GM23338 (cell line): ENCODE results near the gene ZBTB8B. TPM values are rescaled to one million over a fixed set of nuclear protein-coding genes. Genes with fewer than 3 reads are reported as not detected.

ENCODE experiments used
- CREB1 ChIP-seq: fragments of 250-450 bp; sonication (Bioruptor Pico); IDR thresholded peaks from 2 replicates; pipeline ENCODE4 v1.5.0; 2020; ENCODE audit warnings: low read depth, mild to moderate bottlenecking, moderate library complexity
- EZH2 ChIP-seq: fragments of 200-600 bp; sonication (generic); IDR thresholded peaks from one replicate; pipeline ENCODE4 v1.8.0; 2017; ENCODE audit warnings: antibody characterized with exemption, mild to moderate bottlenecking, low read depth; ENCODE audit not compliant: unreplicated experiment
- EZH2phosphoT487 ChIP-seq: fragments of 200-600 bp; sonication (generic); IDR thresholded peaks from one replicate; pipeline ENCODE4 v1.8.1; 2018; ENCODE audit warnings: antibody characterized with exemption; ENCODE audit not compliant: unreplicated experiment
- POLR2AphosphoS5 ChIP-seq: IDR thresholded peaks from 2 replicates; pipeline ENCODE4 v1.6.1; 2016; ENCODE audit warnings: antibody characterized with exemption, low read depth
- ZNF114 ChIP-seq: fragments of 250-450 bp; sonication (Bioruptor Pico); IDR thresholded peaks from 2 replicates; pipeline ENCODE4 v1.5.0; 2020; ENCODE audit warnings: mild to moderate bottlenecking, moderate library complexity
- polyA plus RNA-seq: library from polyadenylated mRNA; unstranded; fragments of >200 nt; fragmentation: Nextera tagmentation; extraction: Ambion mirVana; gene quantifications from 2 replicates; pipeline ENCODE4 v1.2.1, GENCODE V29; 2016
- total RNA-seq: library from RNA; depleted of rRNA; stranded (reverse); fragments of >200 nt; shearing (Covaris generic); gene quantifications from 2 replicates; pipeline ENCODE4 v1.2.3, GENCODE V29; 2014
- TF ChIP-seq, protein P1 (sequence below): fragments of 250-450 bp; sonication (Bioruptor Pico); IDR thresholded peaks from 2 replicates; pipeline ENCODE4 v1.5.0; 2020; ENCODE audit warnings: mild to moderate bottlenecking, moderate library complexity
- TF ChIP-seq, protein P2 (sequence below): IDR thresholded peaks from 2 replicates; pipeline ENCODE4 v1.6.1; 2016; ENCODE audit warnings: antibody characterized with exemption
- TF ChIP-seq, protein P3 (sequence below): IDR thresholded peaks from one replicate; pipeline ENCODE4 v1.6.1; 2018; ENCODE audit warnings: antibody characterized with exemption; ENCODE audit not compliant: unreplicated experiment

The ZBTB8B gene
- total and polyA plus RNA-seq, 2 experiments from 2014 or later: 0.95 to 4.2 TPM

DNA sequence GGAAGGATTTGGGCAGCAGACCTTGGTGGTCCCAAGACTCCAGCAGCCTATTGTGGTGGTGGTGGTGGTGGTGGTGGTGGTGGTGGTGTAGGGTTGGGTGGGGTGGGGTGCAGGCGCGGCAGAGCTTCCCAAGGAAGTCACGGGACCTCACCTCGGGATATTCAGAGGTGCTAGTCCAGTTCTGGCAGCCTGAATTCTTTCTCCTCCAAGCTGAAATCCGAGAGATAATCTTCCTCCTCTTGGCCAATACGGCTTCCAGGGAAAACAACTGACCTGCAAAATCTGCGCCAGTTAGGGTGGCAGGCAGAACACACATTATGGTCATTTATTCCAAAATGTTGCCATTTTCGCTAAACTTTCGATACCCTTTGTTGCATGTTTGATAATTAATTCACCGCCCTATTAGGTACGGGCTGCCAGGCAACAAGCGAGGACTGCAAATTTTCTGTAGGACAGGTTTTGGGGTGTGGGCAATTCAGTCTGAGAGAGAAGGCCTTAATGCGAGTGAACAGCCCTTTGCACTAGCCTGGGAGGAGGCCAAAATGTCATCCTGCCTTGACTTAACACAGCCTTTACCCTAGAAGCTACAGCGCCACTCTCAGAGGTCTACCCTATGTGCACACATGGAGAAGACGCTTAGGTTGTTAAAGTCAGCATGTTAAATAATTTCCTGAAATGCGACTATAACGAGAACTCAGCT is 37.5 kb upstream of the ZBTB8B start (continued):
- TF ChIP-seq, protein P1, sequence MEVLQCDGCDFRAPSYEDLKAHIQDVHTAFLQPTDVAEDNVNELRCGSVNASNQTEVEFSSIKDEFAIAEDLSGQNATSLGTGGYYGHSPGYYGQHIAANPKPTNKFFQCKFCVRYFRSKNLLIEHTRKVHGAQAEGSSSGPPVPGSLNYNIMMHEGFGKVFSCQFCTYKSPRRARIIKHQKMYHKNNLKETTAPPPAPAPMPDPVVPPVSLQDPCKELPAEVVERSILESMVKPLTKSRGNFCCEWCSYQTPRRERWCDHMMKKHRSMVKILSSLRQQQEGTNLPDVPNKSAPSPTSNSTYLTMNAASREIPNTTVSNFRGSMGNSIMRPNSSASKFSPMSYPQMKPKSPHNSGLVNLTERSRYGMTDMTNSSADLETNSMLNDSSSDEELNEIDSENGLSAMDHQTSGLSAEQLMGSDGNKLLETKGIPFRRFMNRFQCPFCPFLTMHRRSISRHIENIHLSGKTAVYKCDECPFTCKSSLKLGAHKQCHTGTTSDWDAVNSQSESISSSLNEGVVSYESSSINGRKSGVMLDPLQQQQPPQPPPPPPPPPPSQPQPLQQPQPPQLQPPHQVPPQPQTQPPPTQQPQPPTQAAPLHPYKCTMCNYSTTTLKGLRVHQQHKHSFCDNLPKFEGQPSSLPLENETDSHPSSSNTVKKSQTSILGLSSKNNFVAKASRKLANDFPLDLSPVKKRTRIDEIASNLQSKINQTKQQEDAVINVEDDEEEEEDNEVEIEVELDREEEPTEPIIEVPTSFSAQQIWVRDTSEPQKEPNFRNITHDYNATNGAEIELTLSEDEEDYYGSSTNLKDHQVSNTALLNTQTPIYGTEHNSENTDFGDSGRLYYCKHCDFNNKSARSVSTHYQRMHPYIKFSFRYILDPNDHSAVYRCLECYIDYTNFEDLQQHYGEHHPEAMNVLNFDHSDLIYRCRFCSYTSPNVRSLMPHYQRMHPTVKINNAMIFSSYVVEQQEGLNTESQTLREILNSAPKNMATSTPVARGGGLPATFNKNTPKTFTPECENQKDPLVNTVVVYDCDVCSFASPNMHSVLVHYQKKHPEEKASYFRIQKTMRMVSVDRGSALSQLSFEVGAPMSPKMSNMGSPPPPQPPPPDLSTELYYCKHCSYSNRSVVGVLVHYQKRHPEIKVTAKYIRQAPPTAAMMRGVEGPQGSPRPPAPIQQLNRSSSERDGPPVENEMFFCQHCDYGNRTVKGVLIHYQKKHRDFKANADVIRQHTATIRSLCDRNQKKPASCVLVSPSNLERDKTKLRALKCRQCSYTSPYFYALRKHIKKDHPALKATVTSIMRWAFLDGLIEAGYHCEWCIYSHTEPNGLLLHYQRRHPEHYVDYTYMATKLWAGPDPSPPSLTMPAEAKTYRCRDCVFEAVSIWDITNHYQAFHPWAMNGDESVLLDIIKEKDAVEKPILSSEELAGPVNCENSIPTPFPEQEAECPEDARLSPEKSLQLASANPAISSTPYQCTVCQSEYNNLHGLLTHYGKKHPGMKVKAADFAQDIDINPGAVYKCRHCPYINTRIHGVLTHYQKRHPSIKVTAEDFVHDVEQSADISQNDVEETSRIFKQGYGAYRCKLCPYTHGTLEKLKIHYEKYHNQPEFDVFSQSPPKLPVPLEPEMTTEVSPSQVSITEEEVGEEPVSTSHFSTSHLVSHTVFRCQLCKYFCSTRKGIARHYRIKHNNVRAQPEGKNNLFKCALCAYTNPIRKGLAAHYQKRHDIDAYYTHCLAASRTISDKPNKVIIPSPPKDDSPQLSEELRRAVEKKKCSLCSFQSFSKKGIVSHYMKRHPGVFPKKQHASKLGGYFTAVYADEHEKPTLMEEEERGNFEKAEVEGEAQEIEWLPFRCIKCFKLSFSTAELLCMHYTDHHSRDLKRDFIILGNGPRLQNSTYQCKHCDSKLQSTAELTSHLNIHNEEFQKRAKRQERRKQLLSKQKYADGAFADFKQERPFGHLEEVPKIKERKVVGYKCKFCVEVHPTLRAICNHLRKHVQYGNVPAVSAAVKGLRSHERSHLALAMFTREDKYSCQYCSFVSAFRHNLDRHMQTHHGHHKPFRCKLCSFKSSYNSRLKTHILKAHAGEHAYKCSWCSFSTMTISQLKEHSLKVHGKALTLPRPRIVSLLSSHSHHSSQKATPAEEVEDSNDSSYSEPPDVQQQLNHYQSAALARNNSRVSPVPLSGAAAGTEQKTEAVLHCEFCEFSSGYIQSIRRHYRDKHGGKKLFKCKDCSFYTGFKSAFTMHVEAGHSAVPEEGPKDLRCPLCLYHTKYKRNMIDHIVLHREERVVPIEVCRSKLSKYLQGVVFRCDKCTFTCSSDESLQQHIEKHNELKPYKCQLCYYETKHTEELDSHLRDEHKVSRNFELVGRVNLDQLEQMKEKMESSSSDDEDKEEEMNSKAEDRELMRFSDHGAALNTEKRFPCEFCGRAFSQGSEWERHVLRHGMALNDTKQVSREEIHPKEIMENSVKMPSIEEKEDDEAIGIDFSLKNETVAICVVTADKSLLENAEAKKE (CRISPR knock-in tag): no peak
- TF ChIP-seq EZH2phosphoT487: no peak
- TF ChIP-seq ZNF114 (CRISPR knock-in tag): no peak
- no peak for TF ChIP-seq POLR2AphosphoS5
- TF ChIP-seq, protein P2, sequence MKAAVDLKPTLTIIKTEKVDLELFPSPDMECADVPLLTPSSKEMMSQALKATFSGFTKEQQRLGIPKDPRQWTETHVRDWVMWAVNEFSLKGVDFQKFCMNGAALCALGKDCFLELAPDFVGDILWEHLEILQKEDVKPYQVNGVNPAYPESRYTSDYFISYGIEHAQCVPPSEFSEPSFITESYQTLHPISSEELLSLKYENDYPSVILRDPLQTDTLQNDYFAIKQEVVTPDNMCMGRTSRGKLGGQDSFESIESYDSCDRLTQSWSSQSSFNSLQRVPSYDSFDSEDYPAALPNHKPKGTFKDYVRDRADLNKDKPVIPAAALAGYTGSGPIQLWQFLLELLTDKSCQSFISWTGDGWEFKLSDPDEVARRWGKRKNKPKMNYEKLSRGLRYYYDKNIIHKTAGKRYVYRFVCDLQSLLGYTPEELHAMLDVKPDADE: no peak
- TF ChIP-seq CREB1: no peak
- no peak for TF ChIP-seq EZH2
- TF ChIP-seq, protein P3, sequence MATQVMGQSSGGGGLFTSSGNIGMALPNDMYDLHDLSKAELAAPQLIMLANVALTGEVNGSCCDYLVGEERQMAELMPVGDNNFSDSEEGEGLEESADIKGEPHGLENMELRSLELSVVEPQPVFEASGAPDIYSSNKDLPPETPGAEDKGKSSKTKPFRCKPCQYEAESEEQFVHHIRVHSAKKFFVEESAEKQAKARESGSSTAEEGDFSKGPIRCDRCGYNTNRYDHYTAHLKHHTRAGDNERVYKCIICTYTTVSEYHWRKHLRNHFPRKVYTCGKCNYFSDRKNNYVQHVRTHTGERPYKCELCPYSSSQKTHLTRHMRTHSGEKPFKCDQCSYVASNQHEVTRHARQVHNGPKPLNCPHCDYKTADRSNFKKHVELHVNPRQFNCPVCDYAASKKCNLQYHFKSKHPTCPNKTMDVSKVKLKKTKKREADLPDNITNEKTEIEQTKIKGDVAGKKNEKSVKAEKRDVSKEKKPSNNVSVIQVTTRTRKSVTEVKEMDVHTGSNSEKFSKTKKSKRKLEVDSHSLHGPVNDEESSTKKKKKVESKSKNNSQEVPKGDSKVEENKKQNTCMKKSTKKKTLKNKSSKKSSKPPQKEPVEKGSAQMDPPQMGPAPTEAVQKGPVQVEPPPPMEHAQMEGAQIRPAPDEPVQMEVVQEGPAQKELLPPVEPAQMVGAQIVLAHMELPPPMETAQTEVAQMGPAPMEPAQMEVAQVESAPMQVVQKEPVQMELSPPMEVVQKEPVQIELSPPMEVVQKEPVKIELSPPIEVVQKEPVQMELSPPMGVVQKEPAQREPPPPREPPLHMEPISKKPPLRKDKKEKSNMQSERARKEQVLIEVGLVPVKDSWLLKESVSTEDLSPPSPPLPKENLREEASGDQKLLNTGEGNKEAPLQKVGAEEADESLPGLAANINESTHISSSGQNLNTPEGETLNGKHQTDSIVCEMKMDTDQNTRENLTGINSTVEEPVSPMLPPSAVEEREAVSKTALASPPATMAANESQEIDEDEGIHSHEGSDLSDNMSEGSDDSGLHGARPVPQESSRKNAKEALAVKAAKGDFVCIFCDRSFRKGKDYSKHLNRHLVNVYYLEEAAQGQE: no peak
